ENCODE results near the gene PHLDB2.

The PHLDB2 gene

DNA sequence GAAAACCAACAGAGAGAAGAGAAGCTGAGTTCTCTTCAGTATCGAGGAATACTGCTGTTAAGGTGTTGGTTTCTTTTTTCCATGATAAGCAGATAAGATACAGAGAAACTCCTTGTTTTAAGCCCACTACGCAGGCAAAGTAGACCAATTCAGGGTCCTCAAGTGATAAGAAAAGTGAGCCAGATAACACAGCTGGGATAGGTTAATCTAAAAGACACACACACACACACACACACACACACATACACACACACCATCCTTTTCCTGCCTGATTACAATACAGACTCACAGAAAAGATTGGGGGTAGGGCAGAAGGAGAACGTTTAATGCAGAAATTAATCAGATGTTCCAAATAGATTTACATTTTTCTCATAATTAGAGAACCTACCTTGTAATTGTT is 6.5 kb upstream of the PHLDB2 start:
- no peak for DNase-seq

DNA sequence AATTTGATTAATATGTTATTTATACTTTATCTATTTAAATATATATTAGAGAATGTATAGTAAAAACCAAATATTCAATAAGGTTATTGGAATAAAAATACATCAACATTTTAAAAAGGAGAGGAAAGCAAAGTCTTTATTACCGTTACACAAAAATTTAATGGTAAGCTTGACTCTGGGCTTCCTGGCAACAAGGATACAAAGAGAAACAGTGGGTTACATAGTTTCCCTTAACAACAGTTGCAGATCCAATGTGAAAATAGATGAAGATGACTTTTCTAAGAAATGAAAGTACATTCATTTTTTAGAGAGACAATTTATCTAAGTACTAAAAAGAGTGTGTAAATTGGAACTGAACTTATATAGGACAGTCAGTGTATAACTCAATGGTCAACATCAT is 6.0 kb upstream of the PHLDB2 start:
- no peak for DNase-seq

DNA sequence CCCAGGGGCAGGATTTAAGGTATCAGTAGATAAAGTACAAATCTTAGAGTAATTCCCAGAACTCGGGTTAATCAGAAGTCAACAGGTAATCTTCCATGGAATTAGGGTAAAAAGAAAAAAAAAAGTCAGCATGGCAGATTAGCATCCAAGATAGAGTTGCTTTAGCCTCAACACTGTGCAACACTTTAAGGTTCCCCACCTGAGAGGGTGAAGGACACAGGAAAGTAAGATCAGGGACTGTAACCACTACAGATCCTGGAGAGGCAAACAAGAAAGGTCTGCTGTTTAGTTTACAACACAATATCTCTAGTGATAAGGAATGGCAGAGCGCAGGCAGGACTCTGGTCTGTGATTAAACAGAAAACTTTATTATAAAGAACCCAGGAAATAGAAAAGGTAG is 4.1 kb upstream of the PHLDB2 start:
- no peak for DNase-seq

DNA sequence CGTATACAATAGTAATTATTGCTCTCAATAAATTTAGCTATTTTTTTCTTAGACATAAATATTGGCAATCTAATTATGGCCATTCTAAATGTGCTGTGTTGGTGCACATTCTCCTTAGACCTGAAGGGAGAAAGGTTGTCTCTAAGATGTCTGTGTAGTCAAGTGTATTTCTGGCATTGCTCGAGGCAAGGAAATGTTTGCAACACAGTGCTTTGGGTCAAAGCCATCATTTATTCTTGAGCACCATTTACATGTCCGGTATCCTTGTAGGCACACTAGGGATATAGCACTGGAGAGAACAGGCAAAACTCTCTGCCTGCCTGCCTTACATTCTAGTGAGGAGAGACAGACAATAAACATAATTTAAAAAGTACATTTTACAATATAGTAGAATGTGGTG is 2.6 kb upstream of the PHLDB2 start:
- no peak for DNase-seq

DNA sequence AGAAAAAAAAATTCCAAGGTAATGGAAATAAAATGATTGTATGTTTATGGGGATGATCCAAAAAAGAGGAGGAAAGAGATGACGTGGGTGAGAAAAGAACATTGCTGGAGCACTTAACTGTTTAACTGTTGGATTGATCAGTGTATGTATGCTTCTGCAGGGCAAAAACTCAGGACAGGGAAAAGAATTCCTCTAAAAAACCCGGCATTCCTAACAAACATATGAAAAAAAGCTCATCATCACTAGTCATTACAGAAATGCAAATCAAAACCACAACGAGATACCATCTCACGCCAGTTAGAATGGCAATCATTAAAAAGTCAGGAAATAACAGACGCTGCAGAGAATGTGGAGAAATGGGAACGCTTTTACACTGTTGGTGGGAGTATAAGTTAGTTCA is 1.6 kb upstream of the PHLDB2 start:
- no peak for DNase-seq

DNA sequence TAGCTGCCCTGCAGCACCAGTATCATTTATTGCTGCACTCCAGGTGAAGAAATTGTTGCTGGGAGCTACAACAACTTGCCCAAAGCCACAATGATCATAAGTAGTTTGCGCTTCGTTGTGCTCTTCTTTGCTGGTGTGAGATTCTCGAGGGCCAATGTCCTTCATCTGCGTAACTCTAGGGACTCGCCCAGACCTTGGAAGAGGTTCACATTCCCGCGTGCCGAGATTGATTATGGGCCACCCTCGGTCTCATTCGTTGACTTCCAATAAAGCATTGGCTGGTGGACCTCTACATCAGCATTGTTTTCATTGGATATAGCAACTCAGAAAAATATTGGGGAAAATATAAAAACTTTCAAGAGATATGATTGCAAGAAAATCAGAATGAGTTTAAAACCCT is 423 bp upstream of the PHLDB2 start:
- DNase-seq = no peak

DNA sequence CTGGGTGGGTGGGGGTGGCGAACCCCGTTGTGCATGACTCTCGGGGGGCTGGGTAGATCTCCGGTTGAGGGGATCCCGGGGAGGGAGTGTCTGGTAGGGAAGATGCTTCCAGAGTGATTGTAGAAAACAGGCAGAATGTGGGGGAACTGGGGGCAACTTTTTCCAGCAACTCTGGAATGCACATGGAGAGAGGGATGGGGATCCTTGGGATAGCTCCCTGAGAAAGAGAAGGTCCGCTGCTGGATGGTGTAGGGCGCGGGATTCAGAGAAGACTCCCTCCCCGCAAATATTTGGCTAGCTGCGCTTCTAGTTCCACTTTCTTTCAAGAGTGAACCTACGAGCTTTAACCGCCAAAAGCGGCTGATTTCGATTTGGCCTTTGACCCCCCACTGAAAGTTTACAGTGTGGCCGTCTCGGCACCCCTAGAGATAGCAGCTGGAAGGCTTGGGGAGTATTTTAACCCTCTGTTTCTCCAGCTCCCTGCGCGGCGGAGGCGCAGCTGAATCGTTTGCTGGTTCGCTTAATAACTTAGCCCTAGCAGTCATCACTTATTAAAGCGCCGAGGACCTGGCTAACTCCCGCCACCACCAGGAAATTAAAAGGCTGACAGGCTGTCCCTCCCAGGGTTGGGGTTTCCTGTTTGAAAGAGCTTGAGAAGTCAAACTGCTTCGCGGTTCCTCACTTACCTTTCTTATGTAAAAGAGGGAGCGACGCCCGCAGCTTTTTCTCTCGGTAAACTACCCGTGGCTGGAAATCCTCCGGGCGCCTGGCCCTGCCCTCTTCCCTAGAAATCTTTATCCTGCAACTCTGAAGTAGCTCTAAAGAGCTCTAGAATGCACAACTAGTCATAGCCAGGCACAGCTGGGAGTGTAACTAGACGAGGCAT is 1.2 kb downstream of the PHLDB2 start:
- DNase-seq = peak; percentile 91

DNA sequence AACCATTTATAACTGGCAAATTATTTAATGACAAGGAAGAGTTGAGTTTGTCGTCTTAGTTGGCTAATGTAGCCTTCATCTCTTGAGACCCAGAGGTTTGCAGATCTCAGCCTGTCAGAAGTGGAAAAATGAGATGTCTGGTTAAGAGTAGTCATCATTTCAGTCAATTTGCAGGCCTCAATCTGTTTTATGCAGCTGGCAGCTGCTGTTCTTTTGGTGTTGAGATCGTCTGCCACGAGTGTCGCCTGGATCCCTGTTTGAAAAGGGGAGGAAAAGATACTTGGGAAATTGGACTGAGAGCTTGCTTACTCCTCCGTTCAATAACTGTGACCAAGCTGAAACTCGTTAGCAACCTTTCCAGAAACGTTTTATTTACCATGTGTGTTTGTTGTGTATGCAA is 2.3 kb downstream of the PHLDB2 start:
- no peak for DNase-seq

DNA sequence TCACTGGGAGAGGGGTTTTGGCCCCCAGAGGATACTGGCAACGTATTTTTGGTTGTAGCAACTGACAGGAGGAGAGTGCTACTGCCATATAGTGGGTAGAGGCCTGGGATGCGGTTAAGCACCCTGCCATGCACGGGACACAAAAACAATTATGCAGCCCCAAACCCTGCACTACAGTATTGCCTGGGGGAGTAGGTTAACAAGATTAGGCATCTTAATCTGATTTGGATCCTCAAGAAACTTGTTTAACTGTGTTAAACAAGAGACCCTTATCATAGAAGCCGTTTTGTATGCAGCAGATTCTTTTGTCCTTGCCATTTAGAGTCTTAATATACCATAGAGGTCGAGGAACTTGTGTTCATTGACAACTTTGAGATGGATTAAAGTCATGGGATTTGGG is 3.4 kb downstream of the PHLDB2 start:
- no peak for DNase-seq

DNA sequence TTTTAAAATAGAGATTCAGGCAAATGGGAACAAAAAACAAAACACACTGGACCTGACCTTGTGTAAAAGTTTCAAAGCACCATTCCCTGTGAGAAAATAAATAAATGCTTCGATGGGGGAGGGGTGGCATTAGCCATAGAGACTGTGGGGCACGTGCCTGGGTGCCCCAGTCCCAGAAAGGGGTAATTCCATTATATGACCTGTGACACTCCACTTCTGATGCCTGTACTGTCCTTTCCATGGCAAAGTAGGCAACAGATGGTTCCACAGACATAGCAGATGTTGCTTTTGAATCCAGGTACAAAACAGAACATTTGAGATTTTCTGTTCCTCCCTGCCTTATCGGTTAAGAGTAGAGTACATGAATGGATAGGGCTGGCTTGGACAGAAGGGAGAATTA is 3.9 kb downstream of the PHLDB2 start:
- DNase-seq = no peak

DNA sequence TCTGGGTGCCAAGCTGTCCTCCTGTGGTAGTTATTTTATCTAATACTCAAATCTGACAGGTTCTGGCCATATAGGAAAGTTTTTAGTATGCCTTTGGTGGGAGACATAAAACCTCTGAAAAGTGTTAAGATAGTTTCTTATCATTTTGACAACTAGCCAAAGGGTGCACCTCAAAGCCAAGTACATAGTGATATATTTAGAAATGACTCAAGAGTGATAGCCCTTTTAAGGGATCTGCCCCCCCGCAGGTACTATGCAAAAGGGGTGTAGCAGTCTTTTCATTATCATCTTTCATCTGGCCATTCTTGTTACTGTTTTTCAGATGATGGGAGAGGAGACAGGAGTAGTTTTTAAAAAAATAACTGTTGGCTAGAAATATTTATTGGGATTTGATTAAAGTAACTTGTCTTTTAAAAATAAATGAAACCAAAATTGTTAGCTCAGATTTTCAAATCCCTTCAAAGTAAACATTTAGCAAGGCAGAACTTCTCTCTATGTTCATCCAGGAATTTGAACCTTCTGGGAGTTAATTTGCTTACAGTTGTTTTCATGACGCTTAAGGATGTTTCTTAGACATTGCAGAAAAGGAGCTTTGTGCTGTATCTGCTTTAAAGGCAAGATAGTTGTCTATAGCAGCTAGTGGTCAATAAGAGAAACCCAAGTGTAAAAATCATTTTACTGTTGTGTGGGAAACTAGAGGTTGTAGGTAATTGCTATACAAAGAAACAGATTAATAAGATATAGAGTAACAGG is 5.1 kb downstream of the PHLDB2 start:
- no peak for DNase-seq

DNA sequence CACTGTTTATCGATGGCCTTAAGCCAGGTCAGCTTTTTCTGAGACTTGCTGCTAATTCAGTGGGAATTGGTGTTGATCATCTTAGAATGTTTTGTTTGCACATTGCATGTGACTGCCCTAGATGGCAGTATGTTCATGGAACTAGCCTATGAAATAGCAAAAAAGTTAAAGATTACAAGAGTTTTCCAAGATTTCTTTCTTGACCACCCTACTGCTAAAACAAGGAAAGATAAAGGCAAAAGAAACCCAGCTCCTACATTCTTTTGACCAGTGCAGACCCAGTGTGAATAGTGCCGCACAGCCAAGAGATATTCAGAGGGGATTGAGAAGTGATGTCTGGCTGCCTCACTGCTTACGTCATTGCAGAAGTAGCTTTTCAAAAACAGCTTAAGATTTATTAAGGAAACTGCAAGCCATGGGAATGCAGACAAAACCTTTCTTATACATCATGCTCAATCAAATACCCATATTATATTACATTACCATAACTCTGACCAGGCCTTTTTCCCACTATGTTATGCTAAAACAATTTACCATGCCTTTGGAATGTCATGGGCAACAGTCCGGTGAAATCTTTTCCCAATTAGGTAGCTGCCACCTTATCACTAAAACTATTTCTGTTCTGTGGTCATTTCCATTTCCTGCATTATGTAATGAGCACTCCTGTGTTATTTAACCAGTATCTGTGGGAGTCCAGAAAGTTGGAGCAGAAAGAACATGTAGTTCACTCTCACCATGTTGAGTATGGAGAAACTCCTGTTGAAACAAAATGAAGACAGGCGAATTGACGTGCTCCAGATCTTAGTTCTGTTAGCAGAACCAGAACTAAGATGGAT is 6.0 kb downstream of the PHLDB2 start:
- DNase-seq = no peak

DNA sequence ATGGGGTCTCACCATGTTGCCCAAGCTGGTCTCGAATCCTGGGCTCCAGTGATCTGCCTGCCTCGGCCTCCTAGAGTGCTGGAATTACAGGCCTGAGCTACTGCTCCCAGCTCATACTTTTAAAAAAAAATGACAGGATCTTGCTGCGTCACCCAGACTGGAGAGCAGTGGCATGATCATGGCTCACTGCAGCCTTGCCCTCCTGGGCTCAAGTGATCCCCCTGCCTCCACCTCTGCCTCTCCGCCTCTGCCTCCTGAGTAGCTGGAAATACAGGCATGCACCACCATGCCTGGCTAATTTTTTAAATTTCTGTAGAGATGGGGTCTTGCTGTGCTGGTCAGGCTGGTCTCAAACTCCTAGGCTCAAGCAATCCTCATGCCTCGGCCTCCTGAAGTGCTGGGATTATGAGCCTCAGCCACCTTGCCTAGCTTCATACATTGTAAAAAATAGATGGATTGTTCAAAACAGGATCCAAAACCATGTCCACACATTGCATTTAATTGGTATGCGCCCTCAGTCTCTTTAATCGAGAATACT is 8.9 kb downstream of the PHLDB2 start:
- DNase-seq = no peak

DNA sequence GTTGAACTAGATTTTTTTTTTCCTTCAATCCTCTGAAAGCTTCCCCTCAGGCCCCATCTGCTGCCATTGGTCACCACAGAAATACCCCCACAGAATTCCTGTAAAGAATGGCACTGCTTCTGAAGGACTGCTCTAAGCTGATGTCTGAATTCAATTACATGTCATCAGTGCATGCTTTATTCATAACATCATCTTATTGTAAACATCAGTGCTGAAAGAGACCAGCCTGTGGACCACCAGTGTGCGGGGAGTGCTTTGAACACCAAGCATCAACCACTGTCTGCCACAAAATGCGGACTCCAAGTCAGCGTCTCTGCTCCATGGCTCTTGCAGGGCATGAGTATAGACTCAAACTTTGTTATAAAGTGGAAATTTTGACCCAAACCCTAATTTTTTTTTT is 11.6 kb downstream of the PHLDB2 start:
- no peak for DNase-seq

DNA sequence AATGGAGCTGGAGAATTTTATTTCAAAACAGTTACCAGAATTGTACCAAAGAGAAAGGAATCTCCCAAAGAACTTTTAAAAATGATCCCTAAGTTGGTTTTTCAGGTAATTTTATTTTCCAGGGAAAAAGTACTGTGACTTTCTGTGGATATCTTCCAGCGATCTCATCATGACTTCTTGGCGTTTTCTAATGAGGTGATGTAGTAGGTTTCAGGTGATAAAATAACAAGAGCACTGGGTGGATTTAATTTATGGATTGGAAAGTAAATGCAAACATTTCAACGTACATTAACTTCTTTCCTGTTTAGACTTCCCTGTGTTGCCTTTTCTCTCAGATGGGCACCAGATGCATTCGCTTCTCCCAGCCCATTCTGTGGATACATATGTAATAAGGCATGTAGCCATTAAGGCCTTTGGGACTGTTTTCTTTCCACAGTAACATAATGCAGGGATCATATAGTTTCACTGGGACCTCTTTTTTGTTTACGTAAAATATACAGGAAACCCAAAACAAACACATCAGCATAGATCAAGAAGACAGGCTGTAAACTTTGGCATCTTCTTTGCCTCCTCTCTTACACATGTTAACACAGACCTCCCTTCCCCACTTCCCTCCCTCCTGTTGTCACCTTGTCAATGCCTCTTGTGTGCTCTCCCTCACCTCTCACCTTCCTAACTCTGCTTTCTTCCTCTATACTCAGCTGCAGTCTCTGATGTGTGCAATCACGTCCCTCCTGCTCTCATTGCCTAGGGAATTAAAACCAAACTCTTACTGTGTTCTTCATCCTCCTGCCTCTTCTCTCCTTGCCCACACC is 13.0 kb downstream of the PHLDB2 start:
- no peak for DNase-seq

DNA sequence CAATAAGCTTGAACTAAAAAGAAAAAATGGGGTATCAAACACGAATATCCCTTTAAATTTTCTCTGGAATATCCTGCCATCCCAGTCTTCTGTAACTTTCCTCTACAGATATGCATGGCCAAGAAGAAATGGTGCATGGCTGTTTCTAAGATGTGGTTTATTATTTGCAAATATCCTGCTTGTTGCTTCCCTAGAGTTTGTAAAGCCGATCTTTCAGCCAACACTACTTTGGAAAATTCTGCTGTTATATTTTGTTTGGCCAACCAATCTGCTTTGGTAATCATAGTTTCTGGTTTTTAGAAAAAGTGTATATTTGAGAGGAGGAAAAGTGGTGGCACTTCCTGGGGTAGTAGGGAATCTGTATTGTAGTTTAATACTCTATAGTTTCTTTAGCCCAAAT is 13.9 kb downstream of the PHLDB2 start:
- DNase-seq = no peak

DNA sequence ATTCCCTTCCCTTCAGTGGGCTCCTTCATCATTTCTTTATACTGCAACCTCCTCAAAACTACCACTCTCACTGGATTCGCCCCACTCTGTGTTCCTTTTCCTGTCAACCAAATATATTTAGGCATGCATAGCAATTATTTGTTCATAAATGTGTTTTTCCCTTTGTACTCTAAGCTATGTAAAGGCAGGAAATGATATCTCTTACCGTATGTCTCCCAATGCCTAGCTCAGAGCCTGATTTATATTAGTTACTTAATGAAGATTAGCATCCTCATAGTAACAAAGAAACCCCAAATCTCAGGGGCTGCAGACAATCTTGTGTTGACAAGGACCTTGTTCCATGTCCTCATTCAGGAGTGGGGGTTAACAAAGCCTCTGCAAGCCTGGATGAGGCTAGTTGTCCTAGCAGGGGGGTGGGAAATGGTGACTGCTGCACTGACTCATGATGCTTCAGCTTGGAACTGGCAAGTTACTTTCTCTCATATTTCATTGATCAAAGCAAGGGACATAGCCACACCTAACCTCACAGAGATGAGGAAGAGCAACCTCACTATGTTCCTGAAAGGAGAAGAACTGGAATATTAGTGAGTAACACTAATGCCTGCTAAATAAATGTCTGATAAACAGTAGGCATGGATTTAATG is 15.2 kb downstream of the PHLDB2 start:
- no peak for DNase-seq

DNA sequence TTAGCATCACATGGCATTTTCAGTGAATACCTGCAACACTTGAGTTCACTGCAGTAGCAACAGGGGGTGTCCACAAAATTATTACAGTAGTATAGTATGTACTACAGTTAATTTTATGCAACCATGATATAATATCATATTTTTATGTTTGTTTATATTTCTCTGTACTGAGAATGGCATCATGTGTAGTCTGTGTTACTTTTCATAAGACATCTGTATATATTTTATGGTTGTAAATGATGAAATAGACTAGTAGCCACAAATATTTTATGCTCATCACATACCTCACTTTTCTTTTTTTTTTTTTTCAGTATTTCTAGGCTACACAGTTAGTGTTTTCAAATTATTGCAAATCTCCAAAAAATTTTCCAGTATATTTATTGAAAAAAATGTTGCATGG is 22.4 kb downstream of the PHLDB2 start:
- no peak for DNase-seq

DNA sequence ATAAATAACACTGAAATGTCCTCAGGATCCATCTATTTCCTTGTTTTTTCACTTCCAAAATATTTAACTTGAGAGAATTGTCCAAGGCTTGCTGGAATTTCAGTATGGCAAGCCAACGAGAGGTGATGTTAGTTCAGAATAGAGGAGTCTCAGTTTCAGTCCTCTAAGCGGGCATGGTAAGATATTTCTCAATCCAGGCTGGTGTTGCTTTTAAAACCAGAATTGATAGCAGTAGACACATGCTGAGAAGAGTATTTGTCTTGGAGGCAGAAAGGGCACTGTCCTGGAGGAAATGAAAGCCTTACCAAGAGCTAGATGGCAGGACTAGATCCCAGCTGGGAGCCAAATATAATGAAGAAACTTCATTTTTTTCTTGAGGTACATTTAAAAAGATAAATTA is 23.1 kb downstream of the PHLDB2 start:
- no peak for DNase-seq

DNA sequence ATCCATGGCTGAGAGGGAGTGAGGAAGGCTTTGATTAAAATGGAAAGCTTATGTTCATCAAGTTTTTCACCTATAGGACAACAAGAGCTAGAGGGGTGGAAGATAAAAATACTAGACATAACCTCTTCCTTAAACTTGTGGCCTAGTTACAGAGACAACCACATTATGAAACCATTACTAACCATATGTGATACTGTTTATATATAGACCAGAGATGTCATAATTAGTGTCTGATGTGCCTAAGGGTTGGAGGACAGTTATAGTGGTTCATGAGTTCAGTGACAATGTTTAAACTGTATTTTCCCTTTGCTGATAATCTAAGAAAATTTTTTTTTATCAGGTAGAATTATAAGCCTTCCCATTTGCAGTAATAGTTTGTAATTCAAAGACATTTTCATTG is 23.7 kb downstream of the PHLDB2 start:
- DNase-seq = no peak

DNA sequence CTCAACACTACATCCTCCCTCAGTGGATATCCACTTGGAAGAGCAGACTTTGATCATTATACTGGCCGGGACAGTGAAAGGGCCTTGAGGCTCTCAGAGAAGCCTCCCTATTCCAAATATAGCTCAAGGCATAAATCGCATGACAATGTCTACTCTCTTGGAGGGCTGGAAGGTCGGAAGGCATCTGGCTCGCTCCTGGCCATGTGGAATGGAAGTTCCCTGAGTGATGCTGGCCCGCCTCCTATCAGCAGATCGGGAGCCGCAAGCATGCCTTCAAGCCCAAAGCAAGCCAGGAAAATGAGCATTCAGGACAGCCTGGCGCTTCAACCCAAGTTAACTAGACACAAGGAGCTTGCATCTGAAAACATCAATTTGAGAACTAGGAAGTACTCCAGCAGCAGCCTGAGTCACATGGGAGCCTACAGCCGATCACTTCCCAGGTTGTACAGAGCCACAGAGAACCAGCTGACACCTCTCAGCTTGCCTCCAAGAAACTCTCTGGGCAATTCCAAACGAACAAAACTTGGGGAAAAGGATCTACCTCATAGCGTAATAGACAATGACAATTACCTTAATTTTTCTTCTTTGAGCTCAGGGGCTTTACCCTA is 25.4 kb downstream of the PHLDB2 start:
- DNase-seq = no peak
